Esophagus (tissue), 2 donors: ENCODE data around the gene AATK. TPM values are rescaled to one million over a fixed set of nuclear protein-coding genes. Genes with fewer than 3 reads are reported as not detected.

ENCODE experiments used
- H3K27ac ChIP-seq, 2 donors: one replicate each; pipeline ENCODE4 v1.5.1; 2013; ENCODE audit warnings: low read depth in 2 of 2, mild to moderate bottlenecking in 2 of 2, inconsistent platforms in 1 of 2, low read length in 1 of 2, moderate library complexity in 1 of 2
- H3K27me3 ChIP-seq, 2 donors: one replicate each; pipeline ENCODE4 v1.6.1; 2013; ENCODE audit warnings: low read length in 2 of 2, control low read depth in 1 of 2, mild to moderate bottlenecking in 1 of 2; ENCODE audit not compliant: insufficient read depth in 2 of 2, control insufficient read depth in 1 of 2
- H3K36me3 ChIP-seq, 2 donors: one replicate each; pipeline ENCODE4 v1.6.1; 2013; ENCODE audit warnings: low read length in 1 of 2; ENCODE audit not compliant: control insufficient read depth in 2 of 2, insufficient read depth in 2 of 2
- H3K4me1 ChIP-seq, 2 donors: one replicate each; pipeline ENCODE4 v1.6.1; 2013; ENCODE audit warnings: low read length in 1 of 2; ENCODE audit not compliant: control insufficient read depth in 2 of 2, insufficient read depth in 2 of 2
- H3K4me3 ChIP-seq, 2 donors: one replicate each; pipeline ENCODE4 v1.5.1; 2013; ENCODE audit warnings: low read length in 2 of 2, mild to moderate bottlenecking in 2 of 2, low read depth in 1 of 2, moderate library complexity in 1 of 2
- H3K9me3 ChIP-seq, 2 donors: one replicate each; pipeline ENCODE4 v1.6.1; 2013; ENCODE audit warnings: mild to moderate bottlenecking in 2 of 2, low read depth in 1 of 2, low read length in 1 of 2, moderate library complexity in 1 of 2; ENCODE audit not compliant: control insufficient read depth in 2 of 2, insufficient read depth in 1 of 2
- WGBS, 2 donors: extraction: QIAGEN DNeasy Blood & Tissue Kit; methylation state at CpG; one replicate each; pipeline ENCODE4 v1.1.7; 2013; 5-methylcytosine and 5-hydroxymethylcytosine counted together
- polyA plus RNA-seq, 2 donors: library from polyadenylated mRNA; stranded (reverse); fragments of 200-250 nt; gene quantifications; one replicate each; pipeline ENCODE4 v1.2.3, GENCODE V29; 2013
- donor health status: healthy with polysubstance abuse.
- donor health status: Bipolar disorder and iron deficiency.

AATK gene
- polyA plus RNA-seq, 2 donors = 1.1 to 1.2 TPM

DNA sequence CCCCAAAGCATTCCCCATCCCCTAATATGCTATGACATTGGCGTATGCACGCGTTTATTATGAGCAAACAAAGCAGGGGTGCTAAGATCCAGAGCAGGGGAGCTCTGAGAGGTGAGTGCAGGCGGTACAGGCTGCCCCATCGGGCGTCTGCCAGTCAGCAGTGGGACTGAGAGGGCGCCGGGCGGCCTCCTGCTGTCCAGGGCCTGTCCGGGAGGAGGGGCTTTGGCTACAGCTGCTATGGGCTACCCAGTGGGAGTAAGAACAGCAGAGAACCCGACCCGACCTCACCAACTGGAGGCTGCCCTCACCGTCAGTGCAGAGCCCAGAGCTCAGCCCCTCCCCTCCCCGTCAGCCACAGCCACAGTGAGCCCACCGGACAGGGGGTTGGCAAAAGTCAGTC is 18.5 kb upstream of the AATK start:
- peaks cover 0 to 8% of the 10 kb centered on the region in 2 donors for H3K27me3 ChIP-seq
- no peak overlapping the region for H3K4me3 ChIP-seq
- H3K27ac ChIP-seq = no peak overlapping the region
- no peaks in the 10 kb centered on the region for H3K4me1 ChIP-seq
- H3K9me3 ChIP-seq = peaks cover 0 to 7% of the 10 kb centered on the region in 2 donors
- WGBS, 2 donors = 23 to 24% methylated on average over 15 of the region's 15 CpGs
- no peaks in the 10 kb centered on the region for H3K36me3 ChIP-seq

DNA sequence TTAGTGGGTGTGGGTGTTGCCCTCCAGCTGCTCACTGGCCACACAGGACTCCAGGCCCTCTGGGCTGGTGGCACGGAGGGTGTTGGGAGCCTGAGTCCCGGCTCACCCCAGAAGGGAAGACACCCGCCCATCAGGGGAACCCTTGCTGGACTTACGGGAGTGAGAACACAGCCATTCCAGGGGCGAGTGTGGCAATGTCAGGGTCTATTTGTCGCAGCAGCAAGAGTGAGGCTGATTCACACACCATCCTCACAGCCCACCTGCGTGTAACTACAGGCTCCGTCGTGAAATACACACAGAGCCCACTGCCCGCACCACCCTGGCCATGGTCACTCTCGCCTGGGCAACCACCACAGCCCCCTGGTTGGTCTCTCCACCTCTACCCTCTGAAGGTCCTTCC is 17.8 kb upstream of the AATK start:
- no peak overlapping the region for H3K27ac ChIP-seq
- H3K9me3 ChIP-seq = peaks cover 0 to 7% of the 10 kb centered on the region in 2 donors
- no peaks in the 10 kb centered on the region for H3K36me3 ChIP-seq
- H3K27me3 ChIP-seq = peaks cover 0 to 8% of the 10 kb centered on the region in 2 donors
- H3K4me3 ChIP-seq = no peak overlapping the region
- 89 to 93% methylated on average over 11 of the region's 11 CpGs for WGBS, 2 donors
- no peaks in the 10 kb centered on the region for H3K4me1 ChIP-seq

DNA sequence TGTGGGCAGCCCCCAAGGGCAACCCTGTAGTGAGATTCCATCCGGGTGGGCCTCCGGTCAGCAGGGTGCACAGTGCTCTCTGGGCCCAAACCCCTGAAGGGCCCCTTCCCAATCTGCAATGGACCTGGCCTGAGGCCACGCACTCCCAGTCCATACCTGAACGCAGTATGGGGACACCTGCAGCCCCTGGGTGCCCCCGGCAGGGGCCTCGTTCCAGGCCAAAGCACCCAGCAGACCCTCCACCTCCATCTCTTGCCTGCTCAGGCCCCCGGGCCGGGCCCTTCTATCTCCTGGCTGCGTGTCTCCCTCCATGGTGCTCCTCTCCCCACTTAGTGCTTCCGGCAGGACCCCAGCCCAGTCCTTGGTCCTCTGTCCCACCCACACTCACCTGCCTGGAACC is 17.3 kb upstream of the AATK start:
- no peaks in the 10 kb centered on the region for H3K36me3 ChIP-seq
- peaks cover 0 to 8% of the 10 kb centered on the region in 2 donors for H3K27me3 ChIP-seq
- peaks cover 0 to 7% of the 10 kb centered on the region in 2 donors for H3K9me3 ChIP-seq
- H3K4me3 ChIP-seq = no peak overlapping the region
- 86 to 89% methylated on average over 10 of the region's 10 CpGs for WGBS, 2 donors
- H3K27ac ChIP-seq = no peak overlapping the region
- no peaks in the 10 kb centered on the region for H3K4me1 ChIP-seq

DNA sequence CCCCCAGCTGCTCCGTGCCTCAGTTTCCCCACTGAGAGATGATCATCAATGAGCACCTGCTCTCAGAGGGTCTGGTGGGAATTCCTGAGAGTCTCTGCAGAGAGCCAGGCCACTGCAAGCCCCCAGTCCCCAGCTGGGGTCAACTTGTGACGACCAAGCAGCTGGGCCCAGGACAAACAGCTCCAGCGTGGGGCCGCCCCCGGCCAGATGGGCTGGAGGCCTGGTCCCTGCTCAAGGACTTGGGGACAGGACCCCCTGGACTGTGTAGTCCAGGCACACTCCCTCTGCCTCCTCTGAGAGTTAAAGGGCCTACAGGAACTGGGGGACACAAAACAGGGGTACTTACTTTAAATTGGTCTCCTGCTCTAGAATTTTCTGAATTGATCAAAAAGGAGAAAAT is 16.6 kb upstream of the AATK start:
- H3K9me3 ChIP-seq = peaks cover 0 to 7% of the 10 kb centered on the region in 2 donors
- no peak overlapping the region for H3K27ac ChIP-seq
- WGBS, 2 donors = 82 to 86% methylated on average over 5 of the region's 5 CpGs
- H3K4me1 ChIP-seq = no peaks in the 10 kb centered on the region
- H3K4me3 ChIP-seq = no peak overlapping the region
- H3K27me3 ChIP-seq = peaks cover 0 to 8% of the 10 kb centered on the region in 2 donors
- no peaks in the 10 kb centered on the region for H3K36me3 ChIP-seq

DNA sequence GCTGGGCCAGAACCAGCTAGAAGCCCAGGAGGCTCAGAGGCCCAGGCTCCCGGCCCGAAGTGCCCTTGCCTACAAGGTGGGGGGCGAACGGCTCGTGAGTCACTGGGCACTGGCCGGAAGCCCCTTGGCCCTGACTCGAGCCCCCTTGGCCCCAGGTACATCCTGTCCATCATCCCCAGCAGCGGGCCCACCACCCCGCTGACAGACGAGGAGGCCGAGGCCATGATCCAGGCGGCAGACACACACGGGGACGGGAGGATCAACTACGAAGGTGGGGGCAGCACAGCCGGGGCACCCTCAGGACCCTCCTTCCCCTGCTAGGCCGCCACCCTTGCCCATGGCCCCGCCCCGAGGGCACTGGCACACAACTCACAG is 15.8 kb upstream of the AATK start:
- Histone ChIP-seq H3K9me3 (peaks cover 0 to 7% of the 10 kb centered on the region in 2 donors), H3K4me3 (no peak overlapping the region), H3K27me3 (peaks cover 0 to 8% of the 10 kb centered on the region in 2 donors), H3K4me1 (no peaks in the 10 kb centered on the region), H3K27ac (no peak overlapping the region), H3K36me3 (no peaks in the 10 kb centered on the region)
- WGBS, 2 donors = 90 to 91% methylated on average over 19 of the region's 19 CpGs

DNA sequence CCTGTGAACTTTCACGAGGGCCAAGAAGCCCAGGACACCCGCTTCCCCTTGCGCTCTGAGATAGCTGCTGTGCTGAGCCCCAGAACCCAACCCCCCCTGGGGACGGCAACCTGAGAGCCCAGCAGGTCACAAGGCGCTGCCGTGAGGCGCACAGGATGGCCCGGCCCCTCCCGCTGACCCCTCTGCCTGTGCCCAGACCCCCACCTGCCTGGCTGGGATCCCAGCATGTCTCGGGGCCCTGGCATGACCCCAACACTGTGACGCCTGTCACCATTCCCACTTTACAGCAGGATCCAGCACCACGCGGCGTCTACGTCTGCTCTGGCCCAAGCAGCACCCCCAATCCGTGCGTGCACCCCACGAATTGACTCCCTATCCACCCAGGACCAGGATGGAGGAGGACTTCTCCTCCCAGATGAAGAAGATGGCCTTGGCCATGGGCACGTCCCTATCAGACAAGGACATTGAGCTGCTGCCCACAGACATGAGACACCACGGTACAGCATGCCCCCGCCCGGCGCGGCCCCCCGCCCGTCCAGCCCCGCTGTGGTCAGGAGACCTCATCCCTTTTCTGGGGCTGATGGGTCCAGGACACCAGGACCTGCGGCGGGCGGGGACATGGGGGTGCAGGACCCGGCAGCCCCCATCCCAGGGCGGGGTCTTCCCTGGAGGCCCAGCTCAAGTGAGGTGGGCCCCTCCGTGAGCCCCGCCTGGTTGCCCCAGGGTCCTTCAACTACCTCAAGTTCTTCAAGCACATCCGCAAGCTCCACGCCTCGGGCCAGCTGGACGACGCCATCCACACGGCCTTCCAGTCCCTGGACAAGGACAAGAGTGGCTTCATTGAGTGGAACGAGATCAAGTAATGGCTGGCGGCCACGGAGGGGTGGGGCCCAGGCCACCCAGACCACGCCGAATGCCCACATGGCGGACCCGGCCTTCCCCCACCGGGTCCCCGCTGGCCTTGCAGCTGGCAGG is 15.1 kb upstream of the AATK start:
- Histone ChIP-seq H3K4me1 (no peaks in the 10 kb centered on the region), H3K9me3 (peaks cover 0 to 7% of the 10 kb centered on the region in 2 donors), H3K4me3 (no peak overlapping the region), H3K36me3 (no peaks in the 10 kb centered on the region), H3K27me3 (peaks cover 0 to 8% of the 10 kb centered on the region in 2 donors), H3K27ac (no peak overlapping the region)
- 88 to 89% methylated on average over 49 of the region's 49 CpGs for WGBS, 2 donors

DNA sequence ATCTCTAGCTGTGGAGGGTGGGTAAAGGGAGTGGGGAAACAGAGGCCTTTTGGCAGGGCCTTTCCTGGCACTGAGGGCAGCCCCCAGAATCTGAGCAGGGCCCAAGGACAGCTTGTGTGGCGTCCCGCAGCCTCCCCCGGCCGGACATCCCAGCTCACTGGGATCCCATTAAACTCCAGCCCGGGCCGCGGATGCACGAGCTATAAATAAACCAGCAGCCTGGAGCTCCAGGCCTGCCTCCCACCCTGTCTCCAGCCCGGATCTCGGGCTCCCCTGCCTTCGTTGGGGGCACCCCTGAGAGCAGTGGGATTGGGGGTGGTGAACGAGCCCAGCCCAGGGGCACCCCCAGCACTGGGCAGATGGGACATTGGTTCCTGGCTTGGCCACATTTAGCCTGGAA is 13.8 kb upstream of the AATK start:
- Histone ChIP-seq H3K4me1 (no peaks in the 10 kb centered on the region), H3K9me3 (peaks cover 0 to 7% of the 10 kb centered on the region in 2 donors), H3K27ac (no peak overlapping the region), H3K36me3 (no peaks in the 10 kb centered on the region), H3K27me3 (peaks cover 0 to 8% of the 10 kb centered on the region in 2 donors), H3K4me3 (no peak overlapping the region)
- WGBS, 2 donors = 70 to 79% methylated on average over 12 of the region's 12 CpGs

DNA sequence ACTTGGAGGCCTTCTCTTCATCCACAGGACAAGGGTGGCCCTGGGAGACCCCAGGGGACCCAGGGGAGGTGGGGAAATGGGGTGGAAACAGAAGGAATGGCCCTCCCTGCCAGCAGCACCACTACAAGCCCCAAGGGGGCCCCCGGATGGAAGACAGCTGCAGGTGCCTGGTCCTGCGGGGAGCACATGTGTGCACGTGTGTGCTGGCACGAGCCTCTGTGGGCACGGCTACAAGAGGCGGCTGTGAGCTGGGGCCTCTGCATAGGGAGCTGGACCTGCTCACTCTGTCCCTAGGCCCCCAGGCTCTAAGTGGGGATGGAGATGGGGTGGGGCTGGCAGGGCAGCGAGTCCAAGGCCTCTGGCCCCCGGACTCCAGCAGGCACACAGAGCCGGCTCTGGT is 13.2 kb upstream of the AATK start:
- H3K36me3 ChIP-seq = no peaks in the 10 kb centered on the region
- peaks cover 0 to 7% of the 10 kb centered on the region in 2 donors for H3K9me3 ChIP-seq
- WGBS, 2 donors = 70 to 74% methylated on average over 9 of the region's 9 CpGs
- H3K4me1 ChIP-seq = no peaks in the 10 kb centered on the region
- no peak overlapping the region for H3K4me3 ChIP-seq
- no peak overlapping the region for H3K27ac ChIP-seq
- peaks cover 0 to 4% of the 10 kb centered on the region in 2 donors for H3K27me3 ChIP-seq

DNA sequence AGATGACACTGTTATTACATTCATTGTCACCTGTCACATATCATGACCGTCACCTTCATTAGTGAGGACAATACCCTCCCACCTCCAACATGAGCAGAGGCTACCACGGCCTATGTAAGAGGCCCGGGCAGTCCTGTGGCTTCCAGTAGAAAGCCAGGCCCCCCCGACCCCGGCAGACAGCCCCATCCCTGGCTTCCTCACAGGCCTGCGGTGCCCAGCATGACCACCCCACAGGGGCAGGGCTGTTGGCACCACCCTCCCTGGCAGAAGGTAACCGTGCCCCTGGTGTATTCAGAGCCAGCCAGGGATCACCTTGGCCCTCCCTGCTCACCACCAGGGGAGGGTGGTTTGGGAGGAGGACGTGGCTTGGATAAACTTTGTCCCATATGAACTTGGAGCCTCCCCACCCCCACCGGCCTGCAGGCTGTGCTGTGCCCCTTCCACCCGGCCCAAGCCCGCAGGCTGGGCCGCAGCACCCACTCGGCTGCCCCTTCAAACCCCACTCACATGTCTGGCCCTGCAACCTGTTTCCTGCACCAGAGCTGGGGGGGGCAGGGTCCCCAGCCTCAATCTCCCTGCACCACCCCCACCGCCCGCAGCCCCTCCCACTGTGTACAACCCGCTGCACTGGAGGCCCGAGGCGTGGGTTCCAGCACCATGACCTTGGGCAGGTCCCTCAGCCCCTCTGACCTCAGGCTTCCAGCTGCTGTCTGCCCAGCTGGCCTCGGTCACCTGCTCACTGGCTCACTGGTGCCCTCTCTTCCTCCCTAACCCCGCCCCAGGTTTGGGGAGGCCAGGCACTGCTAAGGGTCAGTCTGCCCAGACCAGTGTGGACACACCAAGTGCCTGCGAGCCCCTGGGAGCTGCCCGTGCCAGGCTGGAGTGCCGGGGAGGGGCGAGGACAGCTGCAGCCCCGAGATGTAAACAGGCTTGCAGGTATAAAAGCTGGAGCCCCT is 12.4 kb upstream of the AATK start:
- 85 to 86% methylated on average over 25 of the region's 25 CpGs for WGBS, 2 donors
- H3K27ac ChIP-seq = no peak overlapping the region
- no peak overlapping the region for H3K4me3 ChIP-seq
- H3K27me3 ChIP-seq = peaks cover 0 to 2% of the 10 kb centered on the region in 2 donors
- no peaks in the 10 kb centered on the region for H3K4me1 ChIP-seq
- no peaks in the 10 kb centered on the region for H3K9me3 ChIP-seq
- no peaks in the 10 kb centered on the region for H3K36me3 ChIP-seq
